Measurements from ENCODE around the gene SLC7A7.
"Not testable (repeated sequence)": the region's sequence is repeated elsewhere in the genome, so short reads cannot be mapped to it uniquely, and the experiment has no call there.

SLC7A7 gene

DNA sequence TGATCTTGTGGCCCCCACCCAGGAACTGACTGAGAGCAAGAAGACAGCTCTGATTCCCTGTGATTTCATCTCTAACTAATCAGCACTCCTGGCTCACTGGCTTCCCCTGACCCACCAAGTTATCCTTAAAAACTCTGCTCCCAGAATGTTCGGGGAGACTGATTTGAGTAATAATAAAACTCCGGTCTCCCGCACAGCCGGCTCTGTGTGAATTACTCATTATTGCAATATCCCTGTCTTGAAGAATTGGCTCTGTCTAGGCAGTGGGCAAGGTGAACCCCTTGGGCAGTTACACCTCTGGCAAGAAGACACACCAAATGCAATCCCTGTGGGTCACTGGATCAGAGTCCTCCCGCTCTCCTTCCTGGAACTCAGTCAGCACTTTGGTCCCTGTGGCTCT lies 21.3 kb downstream of the SLC7A7 start:
- no peak for DNase-seq (ENCODE audit: low read depth, low spot score)

- not testable (repeated sequence) for DNase-seq (ENCODE audit: low read depth, low spot score)
Observed at GRCh38 chr14:22793550-22793949, 21.7 kb downstream of the SLC7A7 start.

GRCh38 chr14:22792158-22792557 lies 23.1 kb downstream of the SLC7A7 start:
- no peak for DNase-seq (ENCODE audit: low read depth, low spot score)

GRCh38 chr14:22791301-22791700 lies 23.9 kb downstream of the SLC7A7 start:
- peak; percentile 10 for DNase-seq (ENCODE audit: low read depth, low spot score)

GRCh38 chr14:22786685-22787084 lies 28.6 kb downstream of the SLC7A7 start:
- DNase-seq (ENCODE audit: low read depth, low spot score) = no peak

DNA sequence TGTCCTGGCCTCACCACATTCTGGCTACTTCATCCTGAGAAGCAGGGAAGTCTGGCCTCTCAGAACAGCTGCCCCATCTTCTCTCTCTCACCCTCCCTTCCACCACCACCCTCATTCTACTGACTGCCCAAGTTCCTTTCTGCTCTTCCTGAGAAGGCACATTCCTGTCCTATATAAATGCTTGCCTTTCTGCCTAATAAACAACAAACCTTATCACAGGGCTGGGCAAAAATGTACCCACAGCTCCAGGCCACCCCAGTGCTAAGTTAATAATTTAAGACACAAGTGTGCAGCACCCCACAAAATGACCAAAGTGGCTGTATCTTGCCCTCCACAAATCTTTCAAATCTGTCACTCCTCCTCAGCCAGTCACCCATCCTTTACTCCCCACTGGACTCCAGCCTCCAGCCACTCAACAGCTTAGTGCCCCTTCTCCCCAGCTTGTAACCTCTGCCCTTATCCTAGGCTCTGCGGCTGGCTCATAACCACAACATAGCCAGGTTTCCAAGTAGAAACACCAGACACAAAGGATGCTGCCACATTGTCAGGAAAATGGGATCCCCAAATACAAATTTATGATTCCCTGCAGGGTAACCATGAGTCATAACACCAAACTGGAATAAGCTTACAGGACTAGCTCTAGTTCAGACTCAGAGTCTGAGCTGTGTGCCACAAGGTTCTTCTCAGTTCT lies 33.8 kb downstream of the SLC7A7 start:
- no peak for DNase-seq (ENCODE audit: low read depth, low spot score)

GRCh38 chr14:22780941-22781300 lies 34.3 kb downstream of the SLC7A7 start:
- DNase-seq (ENCODE audit: low read depth, low spot score) = no peak

DNA sequence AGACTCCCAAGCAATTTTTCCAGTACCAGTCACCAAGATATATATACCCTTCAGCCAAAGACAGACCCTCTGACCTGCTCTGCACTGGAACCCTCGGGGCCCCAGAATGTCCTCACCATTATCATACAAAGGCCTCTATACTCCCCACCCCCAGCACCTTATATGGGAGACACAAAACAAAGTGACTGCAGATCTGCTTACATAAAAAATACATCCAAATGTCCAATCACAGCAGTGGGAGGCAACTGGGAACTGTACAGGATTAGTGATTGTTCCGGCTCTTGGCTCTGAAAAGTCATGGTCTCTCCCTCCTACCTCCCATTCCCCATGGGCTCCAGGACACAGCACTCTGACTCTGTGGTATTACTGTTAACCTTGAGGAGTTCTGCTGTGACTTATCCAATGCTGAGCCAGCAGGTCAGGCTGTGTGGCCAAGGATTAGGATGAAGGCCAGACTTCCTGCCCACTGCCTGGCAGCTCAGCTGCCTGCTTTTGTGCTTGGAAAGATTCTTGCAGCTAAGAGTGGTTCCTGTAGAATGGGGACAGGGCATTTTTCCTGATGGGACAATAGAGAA lies 35.0 kb downstream of the SLC7A7 start:
- peak; percentile 8 for DNase-seq (ENCODE audit: low read depth, low spot score)

DNA sequence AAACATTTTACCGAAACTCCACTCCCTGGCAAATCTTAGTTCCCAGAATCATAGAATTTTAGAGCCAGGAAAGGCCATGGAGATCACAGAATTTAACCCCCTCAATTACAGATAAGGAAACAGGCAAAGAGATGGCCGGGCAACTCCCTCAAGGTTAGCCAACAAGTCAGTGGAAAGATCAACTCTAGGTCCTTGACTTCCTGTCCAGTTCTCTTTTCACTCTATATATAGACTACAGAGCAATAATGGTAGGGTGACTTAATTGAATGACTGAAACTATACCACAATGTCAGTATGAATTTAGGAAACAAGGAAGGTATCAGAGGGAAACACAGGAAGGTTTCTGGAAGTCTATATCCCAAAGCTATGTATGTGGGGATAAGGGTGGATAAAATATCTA lies 37.2 kb downstream of the SLC7A7 start:
- DNase-seq (ENCODE audit: low read depth, low spot score) = no peak

DNA sequence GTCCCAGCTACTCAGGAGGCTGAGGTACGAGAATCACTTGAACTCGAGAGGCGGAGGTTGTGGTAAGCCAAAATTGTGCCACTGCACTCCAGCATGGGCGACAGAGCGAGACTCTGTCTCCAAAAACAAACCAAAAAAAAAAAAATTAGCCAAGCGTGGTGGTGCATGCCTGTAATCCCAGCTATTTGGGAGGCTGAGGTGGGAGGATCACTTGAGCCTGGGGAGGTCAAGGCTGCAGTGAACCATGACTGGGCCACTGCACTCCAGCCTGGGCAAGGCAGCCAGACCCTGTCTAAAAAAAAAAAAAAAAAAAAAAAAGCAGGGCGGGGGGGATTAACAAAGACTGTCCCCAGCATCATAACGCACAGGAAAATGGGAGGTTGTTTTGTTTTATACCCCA lies 38.4 kb downstream of the SLC7A7 start:
- DNase-seq (ENCODE audit: low read depth, low spot score) = not testable (repeated sequence)

- DNase-seq (ENCODE audit: low read depth, low spot score) = no peak
Observed at GRCh38 chr14:22776215-22776614, 39.0 kb downstream of the SLC7A7 start.

- DNase-seq (ENCODE audit: low read depth, low spot score) = no peak
Observed at GRCh38 chr14:22774011-22774706, 41.1 kb downstream of the SLC7A7 start.

DNA sequence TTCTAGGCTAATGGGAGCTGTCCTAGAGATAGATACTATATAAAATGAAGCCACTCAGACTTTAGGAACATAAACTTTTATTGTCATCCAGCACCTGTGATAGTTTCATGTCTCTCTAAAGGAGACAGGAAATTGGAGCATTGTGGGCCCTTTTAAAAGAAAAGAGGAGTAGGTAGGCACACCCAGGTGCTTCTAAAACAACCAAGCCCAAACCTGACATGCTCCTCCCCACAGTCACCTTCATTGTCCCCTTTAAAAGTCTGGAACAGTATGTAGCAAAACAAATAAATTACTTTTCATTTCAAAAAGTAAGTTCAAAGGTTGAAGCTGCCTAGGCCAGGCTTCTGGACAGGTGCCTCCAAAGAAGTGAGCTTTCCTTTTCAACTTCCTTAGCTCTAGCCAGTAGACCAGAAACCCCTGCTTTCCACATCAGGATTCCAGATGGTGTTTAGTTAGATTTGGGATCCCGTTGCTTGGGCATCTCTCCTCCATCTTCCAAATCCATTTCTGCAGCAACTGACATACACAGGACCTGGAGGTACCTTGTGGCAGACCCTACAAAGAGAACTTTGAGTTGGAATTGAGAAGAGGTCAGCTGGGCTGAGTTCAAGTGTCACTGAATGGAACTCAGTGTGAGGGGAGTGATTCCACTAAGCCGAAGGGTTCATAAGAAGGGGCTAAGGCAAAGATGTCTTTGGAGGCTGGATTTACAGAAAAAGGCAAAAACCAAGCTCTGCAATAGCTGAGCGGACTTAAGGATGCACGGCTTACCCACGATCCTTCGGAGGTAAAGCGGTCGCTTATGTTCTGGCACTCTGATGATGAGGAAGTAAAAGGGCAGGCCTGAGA lies 41.8 kb downstream of the SLC7A7 start:
- no peak for DNase-seq (ENCODE audit: low read depth, low spot score)

DNA sequence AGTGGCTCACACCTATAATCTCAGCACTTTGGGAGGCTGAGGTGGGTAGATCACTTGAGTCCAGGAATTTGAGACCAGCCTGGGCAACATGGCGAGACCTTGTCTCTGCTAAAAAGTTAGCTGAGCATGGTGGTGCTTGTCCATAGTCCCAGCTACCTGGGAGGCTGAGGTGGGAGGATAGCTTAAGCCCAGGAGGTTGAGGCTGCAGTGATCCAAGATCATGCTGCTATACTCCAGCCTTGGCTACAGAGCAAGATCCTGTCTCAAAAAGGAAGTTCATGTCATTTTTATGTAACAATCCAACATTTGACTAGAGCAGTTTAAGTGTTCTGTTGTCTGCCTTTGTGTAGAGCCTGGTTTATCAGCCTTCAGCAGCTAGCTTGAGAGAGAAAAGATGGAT lies 42.5 kb downstream of the SLC7A7 start:
- DNase-seq (ENCODE audit: low read depth, low spot score) = no peak

DNA sequence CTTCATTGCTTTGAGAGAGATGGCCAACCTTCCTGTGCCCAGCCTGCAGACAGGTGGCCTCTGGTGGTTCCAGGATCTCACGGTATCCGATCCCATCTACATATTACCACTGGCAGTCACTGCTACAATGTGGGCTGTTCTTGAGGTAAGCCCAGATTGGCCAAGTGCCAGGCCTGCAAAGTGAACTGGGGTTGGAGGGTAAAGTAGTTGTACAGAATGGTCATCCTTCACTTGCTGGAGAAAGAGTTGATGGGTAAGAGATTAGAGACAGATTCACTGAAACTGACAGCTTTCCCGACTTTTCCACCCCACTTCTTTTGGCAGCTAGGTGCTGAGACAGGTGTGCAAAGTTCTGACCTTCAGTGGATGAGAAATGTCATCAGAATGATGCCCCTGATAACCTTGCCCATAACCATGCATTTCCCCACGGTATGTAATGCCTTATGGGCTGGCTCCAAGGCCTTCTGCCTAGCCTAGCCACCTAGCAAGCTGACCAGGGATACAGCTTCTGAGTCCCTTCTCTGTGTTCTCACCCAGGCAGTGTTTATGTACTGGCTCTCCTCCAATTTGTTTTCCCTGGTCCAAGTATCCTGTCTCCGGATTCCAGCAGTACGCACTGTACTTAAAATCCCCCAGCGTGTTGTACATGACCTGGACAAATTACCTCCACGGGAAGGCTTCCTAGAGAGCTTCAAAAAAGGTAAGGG lies 44.6 kb downstream of the SLC7A7 start:
- no peak for DNase-seq (ENCODE audit: low read depth, low spot score)

- DNase-seq (ENCODE audit: low read depth, low spot score) = no peak
Observed at GRCh38 chr14:22769369-22769768, 45.9 kb downstream of the SLC7A7 start.

GRCh38 chr14:22768947-22769346 lies 46.3 kb downstream of the SLC7A7 start:
- DNase-seq (ENCODE audit: low read depth, low spot score) = no peak

DNA sequence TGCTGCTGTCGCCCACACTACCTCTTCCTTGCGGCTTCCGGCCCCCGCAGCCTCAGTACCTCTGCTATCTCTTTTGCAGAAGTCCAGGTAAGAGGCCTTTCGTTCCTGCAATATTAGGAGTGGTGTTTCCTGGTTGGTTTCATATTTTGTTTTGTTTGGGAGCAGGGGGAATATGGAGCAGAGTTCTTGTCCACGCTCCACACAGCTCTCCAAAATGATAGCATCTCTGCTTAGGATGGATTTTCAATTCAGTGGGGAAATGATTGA lies 48.0 kb downstream of the SLC7A7 start:
- DNase-seq (ENCODE audit: low read depth, low spot score) = no peak

- DNase-seq (ENCODE audit: low read depth, low spot score) = peak; percentile 95
Observed at GRCh38 chr14:22766457-22767322, 48.5 kb downstream of the SLC7A7 start, which contains the start of gene OXA1L. OXA1L (plus strand) TSS chr14:22766688; CDS start chr14:22766702, 14 bp downstream.

DNA sequence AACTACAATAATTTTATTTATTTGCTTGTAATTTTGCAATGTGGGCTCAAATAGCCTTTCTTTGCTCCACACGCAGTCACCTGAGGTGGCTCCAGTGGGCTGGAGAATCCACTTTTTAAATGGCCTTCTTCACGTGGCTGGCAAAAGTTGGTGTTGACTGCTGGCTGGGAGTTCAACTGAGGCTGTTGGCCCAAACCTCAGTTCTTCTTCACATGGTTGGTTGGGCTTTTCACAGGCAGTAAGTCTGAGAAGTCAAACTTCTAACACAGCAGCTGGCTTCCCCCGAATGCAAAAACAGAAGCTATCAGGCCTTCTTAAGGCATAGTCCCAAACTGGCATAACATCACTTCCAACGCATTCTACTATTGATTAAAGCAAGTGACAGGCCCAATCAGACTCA lies 50.9 kb downstream of the SLC7A7 start:
- DNase-seq (ENCODE audit: low read depth, low spot score) = peak; percentile 61

DNA sequence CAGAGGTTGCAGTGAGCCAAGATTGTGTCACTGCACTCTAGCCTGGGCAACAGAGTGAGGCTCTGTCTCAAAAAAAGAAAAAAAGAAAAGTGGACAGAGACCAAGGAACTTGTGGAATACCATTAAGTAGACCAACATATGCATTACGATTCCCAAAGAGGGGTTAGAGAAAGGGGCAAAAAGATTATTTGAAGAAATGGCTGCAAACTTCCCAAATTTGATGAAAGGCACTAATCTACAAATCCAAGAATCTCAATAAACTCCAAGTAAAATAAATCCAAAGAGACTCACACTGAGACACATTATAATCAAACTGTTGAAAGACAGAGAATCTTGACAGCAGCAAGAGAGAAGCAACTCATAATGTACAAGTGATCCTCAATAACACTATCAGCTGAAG lies 53.5 kb downstream of the SLC7A7 start:
- DNase-seq (ENCODE audit: low read depth, low spot score) = no peak
